Skin epidermis (tissue), 12 donors: ENCODE results near the gene APEX1.

ENCODE experiments used
- H3K27ac ChIP-seq, 21 experiments: fragments of 200-600 bp; sonication (generic) in 11 of 21; one replicate each; pipeline ENCODE4 v1.5.0; 2020; ENCODE audit warnings: mild to moderate bottlenecking in 3 of 21, inconsistent platforms in 2 of 21, moderate library complexity in 2 of 21
- H3K4me3 ChIP-seq, 7 experiments: fragments of 200-600 bp; sonication (generic) in 2 of 7; one replicate each; pipeline ENCODE4 v1.5.0; 2020; ENCODE audit warnings: inconsistent platforms in 2 of 7, mild to moderate bottlenecking in 2 of 7, moderate library complexity in 1 of 7

The APEX1 gene

DNA sequence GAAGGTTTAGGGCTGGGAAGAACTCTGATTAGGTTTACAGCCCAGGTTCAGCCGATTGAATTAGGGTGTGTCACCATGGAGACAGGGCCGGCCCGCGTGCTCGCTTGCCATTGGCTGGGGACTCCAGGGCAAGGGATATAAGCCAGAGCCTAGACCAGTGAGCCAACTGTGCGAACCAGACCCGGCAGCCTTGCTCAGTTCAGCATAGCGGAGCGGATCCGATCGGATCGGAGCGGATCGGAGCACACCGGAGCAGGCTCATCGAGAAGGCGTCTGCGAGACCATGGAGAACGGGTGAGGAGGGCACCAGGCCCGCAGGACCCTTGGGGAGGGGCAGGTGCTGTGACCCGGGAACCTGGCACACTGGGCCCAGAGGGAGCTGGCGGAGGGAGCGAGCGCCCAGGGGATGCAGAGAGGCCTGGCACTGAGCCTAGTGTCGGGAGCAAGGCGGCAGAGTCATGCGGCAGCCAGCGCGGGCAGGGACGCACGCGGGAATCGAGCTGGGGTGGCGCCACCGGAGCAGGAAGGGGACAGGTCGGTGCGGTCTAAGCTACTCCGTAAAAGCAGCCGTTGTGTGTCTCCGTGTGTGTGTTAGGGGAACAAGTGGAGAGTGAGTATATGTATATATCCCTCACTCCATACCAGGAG is 14.3 kb downstream of the APEX1 start, which contains the start of gene PNP:
TSS of gene PNP (plus strand) at position 165 of the 648 bp plus-strand sequence. CDS start at position 284, 119 bp downstream.
- Histone ChIP-seq H3K4me3 (peak within 1 kb of the TSS; percentile 69 to 96 (median 80)), H3K27ac (peak within 1 kb of the TSS; percentile 80 to 99 (median 94))

DNA sequence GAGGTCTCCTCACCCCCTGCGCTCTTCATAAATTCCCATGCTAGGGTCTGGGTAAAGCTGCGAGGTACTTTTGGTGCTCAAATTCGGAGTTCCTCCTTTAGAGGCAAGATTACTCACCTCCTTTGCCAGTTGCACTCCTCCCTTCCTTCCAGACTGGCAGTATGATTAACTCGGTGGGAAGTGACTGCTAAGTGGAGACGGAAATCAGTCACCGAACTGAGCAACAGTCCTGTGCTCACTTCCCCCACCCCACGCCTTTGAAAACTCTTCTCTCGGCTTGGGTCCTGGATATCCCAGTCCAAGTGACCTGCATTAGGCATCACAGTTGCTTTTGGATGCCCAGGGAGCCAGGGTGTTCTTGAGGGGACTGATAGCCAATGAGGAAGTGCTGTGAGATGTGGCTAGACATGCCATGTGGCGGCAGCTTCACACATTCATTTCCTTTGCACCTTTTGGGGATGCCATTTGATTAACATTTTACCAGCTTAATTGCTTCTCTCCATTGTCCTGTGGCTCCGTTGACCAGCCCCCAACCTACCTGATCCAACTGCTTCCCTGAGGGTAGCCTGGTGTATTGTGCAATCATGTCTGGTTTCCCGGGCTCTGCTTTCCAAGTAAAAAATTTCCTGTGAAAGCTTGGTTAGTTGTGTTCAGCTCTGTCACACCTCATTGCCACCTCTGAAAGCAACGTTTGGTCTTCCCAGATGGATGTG is 15.0 kb downstream of the APEX1 start:
- peak overlapping the region; percentile 80 to 99 (median 94) for H3K27ac ChIP-seq
- H3K4me3 ChIP-seq: peak overlapping the region; percentile 69 to 96 (median 80)

DNA sequence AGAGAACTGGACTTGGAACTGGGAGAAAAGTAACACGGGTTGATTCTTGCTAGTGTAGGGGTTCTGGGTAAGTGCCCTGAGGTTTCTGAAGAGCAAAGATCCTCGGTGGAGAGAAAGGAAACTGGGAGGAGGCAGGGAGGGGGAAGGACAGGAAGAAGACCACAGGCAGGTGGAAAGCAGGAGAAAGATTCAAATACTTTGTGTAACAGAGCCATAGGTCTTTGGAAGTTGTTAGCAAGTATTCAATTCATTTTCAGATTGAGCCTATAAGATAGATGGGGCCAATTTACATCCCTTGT is 15.5 kb downstream of the APEX1 start:
- peak overlapping the region in 20 of 21 experiments; percentile 80 to 99 (median 94) for H3K27ac ChIP-seq
- peak overlapping the region; percentile 69 to 96 (median 80) for H3K4me3 ChIP-seq

DNA sequence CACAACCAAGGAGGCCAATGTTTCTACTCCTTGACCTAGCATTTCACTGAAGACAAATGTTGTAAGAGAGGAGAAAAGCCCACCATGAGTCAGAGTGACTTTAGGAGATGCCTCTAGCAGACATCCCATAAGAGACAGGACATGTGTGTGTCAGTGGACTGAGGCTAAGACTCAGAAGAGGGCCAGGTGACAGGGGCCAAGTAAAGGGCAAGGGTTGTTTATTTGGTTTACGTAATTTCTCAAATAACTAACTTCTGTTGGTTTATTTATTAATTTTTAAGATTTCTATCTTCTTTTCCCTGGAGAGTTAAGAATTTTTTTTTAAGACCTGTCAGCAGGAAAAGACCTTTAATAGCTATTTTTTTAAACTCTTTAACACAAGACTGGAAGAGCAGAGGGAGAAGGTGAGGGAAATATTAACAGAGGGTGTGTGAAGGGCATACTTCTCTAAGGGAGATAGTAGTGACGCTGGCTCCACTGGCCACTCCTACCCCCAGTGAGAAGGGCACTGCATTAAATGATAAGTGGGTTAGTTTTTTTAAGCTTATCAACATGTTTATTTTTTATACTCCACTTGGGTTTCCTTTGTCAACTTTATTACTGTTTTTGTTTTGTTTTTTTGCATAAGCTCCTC is 17.6 kb downstream of the APEX1 start:
- no peak overlapping the region for H3K4me3 ChIP-seq
- H3K27ac ChIP-seq: no peak overlapping the region

DNA sequence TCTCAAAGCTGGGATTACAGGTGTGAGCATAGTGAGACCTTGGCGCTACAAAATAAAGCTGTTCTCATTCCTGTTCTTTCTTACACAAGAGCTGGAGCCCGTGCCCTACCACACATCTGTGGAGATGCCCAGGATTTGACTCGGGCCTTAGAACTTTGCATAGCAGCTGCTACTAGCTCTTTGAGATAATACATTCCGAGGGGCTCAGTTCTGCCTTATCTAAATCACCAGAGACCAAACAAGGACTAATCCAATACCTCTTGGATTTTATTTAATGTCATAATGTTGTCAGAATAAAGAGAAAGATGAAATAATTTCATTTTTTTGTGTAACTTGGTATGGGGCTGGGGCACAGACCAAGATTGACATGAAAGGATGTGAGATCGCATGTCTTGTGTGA is 21.8 kb downstream of the APEX1 start:
- H3K27ac ChIP-seq: peak overlapping the region in 14 of 21 experiments; percentile 3 to 88 (median 62)

DNA sequence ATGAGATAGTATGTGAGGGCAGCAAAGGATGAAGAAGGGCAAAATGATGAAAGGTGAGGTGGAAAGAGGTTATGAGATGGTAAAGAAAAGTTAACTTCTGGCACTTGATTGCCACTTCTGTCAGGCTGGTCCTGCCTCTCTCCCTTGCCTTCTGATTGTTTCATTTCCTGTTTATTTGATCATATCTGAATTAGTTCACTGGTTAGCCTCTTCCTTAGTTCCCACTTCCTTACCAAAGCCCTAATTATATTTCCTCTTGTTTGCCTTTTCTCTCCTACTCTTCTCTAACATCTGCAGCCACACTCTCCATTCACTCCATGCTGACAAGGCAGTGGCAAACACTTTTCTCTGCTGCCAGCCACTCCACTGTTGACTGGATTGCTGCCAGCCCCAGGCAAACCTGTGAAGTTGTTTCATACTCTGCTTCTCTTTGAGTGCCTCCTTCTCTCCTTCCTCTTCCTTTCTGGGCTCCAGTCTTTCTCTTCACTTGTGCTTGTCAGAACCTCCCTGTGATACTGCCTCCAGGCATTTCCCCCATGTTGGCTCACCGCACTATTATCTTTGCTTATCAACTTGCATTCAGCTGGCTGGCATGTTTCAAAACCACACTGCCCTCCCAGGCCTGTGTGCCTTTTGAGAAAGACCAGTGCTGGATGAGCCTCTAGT is 22.3 kb downstream of the APEX1 start:
- Histone ChIP-seq H3K4me3 (no peak overlapping the region), H3K27ac (peak overlapping the region in 16 of 21 experiments; percentile 22 to 88 (median 58))

More for the DNA sequence above, 21.8 kb downstream of the APEX1 start:
- no peak overlapping the region for H3K4me3 ChIP-seq

DNA sequence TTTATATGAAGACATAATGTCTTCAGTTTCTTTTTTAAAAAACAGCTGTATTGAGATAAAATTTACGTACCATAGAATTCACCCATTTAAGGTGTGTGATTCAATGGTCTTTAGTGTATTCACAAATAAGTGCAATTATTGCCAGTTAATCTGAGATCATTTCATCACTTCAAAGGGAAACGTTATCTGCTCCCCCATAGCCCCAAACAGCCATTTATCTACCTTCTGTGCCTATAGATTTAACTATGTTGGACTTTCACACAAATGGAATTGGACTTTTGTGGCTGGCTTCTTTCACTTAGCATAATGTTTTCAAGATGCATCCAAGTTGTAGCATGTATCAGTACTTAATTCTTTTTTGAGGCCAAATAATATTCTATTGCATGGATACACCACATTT is 23.9 kb downstream of the APEX1 start:
- Histone ChIP-seq H3K27ac (no peak overlapping the region), H3K4me3 (no peak overlapping the region)

DNA sequence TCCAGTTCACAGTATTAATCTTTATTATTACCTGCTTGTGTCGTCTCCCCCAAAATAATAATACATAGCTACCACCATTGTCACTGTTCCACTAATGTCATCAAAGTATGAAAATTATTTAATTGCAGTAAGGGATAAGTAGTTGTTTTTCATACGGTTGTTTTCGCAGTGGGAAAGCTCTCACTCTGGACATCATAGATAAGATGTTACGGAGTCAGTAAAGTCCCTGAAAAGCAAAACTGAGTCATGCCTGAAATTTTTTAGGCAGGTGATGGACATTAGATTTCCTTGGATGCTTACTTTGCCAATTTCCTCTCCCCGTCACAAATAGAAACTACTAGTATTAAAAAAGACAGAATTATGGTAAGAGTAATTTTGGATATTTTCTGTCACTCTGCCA is 27.4 kb downstream of the APEX1 start:
- no peak overlapping the region for H3K4me3 ChIP-seq
- no peak overlapping the region for H3K27ac ChIP-seq

DNA sequence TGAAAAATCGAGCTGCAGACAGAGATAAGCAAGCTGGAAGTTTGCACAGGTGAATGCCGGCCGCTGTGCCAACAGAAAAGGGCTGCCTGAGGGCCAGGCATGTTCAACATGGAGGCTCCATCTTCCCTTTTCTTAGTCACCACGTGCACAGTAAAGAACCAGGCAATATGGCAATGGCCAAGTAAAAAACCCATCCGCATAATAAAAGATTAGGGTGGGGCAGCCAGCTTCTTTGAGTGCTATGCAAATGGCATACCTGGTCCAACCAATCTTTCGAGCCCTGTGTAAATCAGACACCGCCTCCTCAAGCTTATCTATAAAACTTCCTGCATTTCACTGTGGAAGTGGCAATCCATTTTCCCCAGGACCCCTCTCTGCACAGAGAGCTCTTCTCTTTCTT is 30.9 kb downstream of the APEX1 start:
- no peak overlapping the region for H3K27ac ChIP-seq
- no peak overlapping the region for H3K4me3 ChIP-seq

DNA sequence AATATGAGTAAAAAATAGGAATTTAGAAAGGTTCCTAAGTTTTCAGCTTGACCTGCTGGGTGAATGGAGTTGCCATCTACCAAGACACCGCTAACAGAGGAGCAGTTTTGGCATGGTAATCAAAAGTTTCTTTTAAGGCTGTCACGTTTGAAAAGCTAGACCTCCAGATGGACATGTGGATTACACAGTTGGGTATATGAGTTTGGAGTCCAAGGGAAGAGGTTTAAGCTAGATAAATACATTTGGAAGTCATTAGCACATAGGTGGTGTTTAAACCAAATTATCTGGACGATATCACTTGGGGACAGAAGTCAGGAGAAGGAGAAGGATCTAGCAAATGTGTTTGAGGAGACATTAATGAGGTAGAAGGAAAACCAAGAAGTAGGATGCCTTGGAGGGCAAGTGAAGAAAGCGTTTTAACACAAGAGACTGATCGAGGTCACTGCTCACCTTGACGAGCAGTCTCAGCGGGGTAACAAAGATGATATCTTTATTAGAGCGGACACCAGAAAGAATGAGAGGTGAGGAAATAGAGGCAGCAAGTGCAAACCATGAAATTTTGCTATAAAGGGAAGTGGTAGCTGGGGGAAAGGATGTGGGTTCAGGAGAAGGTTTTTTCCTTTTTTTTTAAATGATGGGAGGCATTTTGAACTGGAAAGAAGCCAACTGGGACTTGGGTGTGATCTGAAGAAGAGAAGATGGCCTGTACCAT is 31.8 kb downstream of the APEX1 start:
- no peak overlapping the region for H3K27ac ChIP-seq

DNA sequence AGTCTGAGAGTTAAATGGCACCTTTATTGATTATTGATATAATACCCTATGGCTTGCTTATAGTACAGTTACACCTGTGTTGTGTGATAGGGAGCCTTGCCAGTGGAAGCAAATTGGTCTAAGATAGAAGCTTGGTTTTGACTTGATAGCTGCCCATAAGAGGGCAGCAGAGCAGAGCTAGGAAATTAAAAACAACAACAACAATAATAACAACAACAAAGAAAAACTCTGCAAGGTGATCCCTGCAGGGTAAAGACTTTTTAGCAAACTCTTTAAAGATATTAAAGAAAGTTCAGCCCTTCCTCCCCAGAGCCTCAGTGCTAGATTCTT is 32.3 kb downstream of the APEX1 start:
- Histone ChIP-seq H3K4me3 (no peak overlapping the region), H3K27ac (no peak overlapping the region)

More for the DNA sequence above, 31.8 kb downstream of the APEX1 start:
- no peak overlapping the region for H3K4me3 ChIP-seq

DNA sequence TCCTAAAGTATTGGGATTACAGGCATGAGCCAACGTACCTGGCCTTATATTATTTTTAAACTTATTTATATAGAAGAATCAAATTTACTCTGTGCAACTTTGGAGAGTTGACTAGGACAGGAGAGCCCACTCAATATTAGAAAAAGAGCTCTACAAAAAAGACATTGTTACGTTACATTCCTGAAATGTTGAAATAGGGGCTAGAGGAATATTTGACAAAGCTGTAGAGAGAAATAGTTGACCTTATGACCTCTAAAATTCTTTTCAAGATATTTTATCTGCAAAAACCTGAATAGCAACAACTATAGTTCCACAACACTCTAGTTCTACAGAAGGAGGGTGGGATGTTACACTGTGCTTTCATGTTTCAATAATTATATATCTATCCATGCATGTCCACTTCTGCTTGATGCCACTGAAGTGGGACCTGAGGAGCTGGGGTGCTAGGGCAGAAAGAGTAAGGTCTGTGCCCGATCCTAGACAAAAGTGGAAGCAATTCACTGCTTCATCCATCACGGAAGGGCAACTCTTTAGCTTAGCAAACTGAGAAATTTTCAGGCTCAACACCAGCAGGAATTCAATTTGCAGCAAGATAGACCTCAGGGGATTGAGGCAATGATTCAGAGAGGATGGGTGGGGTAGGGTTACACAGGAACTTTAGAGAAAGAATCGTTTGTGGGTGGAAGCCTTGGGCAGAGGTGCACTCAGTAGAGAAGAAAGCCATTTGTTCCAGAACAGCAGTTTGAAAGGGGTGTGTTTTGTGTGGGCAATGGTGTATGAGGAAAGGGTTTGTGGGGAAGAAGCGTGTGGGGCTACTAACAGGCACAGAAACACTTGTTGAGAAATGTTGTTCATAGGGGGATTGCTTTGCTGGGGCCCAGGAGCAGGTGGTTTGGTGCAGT is 34.3 kb downstream of the APEX1 start:
- H3K27ac ChIP-seq: peak overlapping the region in 11 of 21 experiments; percentile 0 to 71 (median 41)

DNA sequence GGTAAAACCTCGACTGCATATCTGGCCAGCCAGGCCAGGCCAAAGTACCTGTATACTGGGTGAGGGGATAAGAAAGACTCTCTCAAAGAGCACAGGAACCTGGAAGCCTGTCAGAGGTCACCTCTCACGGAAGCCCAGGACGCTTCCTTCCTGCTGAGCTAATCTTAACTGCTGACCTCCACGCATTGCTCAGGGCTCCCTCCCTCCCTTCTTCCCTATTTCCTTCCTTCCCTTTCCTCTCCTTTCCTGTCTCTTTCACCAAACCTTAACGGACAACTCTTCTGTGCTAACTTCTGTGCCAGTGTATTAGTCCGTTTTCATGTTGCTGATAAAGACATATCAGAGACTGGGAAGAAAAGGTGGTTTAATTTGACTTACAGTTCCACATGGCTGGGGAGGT is 35.5 kb downstream of the APEX1 start:
- H3K27ac ChIP-seq: peak overlapping the region in 1 of 21 experiments; percentile 71

More for the DNA sequence above, 34.3 kb downstream of the APEX1 start:
- no peak overlapping the region for H3K4me3 ChIP-seq

DNA sequence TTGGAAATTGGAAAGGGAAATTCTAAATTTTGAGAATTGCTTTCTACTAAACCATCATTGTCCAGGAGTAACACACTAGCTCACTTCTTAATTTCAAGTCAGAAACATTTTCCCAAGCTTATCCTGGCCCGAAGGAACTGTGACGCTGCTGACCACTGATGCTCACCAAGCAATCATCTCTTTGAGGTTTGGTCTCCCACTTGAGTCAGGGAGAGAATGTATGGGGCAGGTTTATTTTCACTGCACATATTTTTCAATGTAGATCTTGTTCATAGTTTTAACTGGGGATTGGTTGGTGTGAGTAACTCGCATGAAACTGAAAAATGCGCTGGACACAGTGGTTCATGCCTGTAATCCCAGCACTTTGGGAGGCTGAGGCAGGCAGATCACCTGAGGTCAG is 37.5 kb downstream of the APEX1 start:
- Histone ChIP-seq H3K27ac (peak overlapping the region in 2 of 21 experiments; percentile 20 to 62), H3K4me3 (no peak overlapping the region)

More for the DNA sequence above, 35.5 kb downstream of the APEX1 start:
- H3K4me3 ChIP-seq: no peak overlapping the region

DNA sequence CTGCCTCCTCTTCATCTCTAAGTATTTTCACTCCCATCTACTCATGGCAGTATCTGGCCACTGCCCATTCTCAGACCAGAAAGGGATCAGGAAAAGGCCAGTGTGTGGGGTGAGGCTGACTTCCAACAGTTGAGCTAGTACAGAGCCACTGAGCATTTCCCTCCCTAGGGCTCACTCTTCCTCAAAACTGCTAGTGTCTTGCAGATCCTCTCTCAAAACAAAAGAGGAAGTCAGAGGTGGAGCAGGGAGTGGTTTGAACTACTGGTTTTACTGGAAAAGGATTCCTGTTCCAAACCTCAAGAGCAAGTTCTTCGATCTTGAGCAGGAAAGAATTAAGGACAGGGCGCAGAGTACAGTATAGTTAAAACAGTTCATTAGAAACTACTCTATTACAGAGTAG is 38.6 kb downstream of the APEX1 start:
- Histone ChIP-seq H3K27ac (peak overlapping the region in 15 of 21 experiments; percentile 4 to 66 (median 43)), H3K4me3 (no peak overlapping the region)

DNA sequence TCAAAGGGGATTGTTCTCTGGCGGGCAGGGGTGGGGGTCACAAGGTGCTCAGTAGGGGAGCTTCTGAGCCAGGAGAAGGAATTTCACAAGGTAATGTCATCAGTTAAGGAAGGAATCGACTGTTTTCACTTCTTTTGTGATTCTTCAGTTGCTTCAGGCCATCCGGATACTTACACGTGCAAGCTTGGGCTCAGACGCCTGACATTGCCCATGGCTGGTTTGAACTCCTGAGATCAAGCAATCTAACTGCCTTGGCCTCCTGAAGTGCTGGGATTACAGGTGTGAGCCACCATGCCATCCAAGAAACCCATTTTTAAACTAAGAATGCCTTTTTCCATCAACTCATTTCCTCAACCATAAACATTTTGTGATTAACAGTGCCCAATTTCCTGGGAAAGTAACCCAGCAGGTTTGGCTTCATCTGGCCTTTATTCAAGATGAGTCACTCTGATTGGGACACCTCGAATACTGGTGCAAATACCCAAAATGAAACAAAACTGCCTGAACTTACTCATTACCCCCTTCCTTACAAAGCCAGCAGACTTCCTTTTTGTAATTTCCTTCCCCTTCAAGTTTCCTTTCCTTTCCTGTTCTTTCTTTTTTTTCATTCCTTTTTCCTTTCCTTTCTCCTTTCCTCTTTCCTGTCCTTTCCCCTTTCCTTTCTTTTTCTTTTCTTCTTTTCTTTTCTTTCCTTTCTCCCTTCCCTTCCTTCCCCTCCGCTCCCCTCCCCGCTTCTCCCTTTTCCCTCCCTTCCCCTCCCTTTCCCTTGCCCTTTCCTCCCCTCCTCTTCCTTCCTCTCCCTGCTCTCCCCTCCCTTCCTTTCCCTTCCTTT is 40.1 kb downstream of the APEX1 start:
- peak overlapping the region in 8 of 21 experiments; percentile 13 to 62 (median 25) for H3K27ac ChIP-seq
- H3K4me3 ChIP-seq: no peak overlapping the region

DNA sequence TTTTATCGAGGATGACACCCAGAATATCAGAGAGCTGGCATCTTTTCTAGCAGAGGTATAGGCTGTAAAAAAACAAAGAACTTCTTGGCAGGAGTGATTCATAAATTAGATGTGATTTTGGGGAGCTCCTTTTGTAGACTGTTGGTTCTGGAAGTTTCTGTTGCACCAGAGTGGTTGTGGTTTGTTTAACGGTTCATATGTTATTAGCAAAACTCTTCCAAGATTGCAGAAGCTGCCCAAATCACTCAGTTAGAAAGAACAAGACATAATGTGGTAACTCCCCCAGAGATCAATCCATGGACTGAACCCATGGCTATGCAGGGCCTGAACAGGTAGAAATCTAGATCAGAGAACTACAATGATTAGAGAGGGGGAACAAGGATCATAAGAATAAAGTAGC is 43.6 kb downstream of the APEX1 start:
- Histone ChIP-seq H3K27ac (no peak overlapping the region), H3K4me3 (no peak overlapping the region)

DNA sequence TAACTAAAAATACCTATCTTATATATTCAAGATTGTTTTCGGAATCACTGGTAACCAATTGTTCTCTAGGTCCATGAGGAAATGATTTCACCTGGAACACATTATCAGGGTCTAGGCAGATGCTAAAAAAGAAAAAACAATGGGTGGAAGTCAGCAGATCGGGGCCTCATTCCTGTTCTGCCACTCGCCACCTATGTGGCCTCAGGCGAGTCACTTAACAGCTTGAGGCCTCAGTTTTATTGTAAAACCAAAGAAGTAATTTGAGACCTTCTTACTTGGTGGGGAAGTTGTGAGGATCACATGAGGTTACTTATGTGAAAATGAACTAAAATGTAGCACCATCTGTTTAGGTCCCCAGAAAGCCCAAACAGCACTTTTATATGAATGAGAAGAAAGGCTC is 44.1 kb downstream of the APEX1 start:
- H3K27ac ChIP-seq: peak overlapping the region in 1 of 21 experiments; percentile 22
- H3K4me3 ChIP-seq: no peak overlapping the region
